Measurements from ENCODE around the gene DNAH6. TPM values are rescaled to one million over a fixed set of nuclear protein-coding genes. Genes with fewer than 3 reads are reported as not detected.

Gene DNAH6
- total RNA-seq, 1 donor from 2014 or later: 2.6 TPM

GRCh38 chr2:84779781-84780180 is 263.5 kb downstream of the DNAH6 start:
- no peaks in the 10 kb centered on the region for H3K9me3 ChIP-seq (ENCODE audit: low read depth)
- H3K9me3 Mint-ChIP-seq: peaks cover 5% of the 10 kb centered on the region
- peaks cover 2% of the 10 kb centered on the region for H3K27me3 Mint-ChIP-seq (ENCODE audit: insufficient read depth, low read depth)
- no peaks in the 10 kb centered on the region for H3F3A ChIP-seq (ENCODE audit: low read depth)
- TF ChIP-seq EZH2phosphoT487 (IDR thresholded peaks at IDR 0.05): no peak
- TF ChIP-seq, protein P1, sequence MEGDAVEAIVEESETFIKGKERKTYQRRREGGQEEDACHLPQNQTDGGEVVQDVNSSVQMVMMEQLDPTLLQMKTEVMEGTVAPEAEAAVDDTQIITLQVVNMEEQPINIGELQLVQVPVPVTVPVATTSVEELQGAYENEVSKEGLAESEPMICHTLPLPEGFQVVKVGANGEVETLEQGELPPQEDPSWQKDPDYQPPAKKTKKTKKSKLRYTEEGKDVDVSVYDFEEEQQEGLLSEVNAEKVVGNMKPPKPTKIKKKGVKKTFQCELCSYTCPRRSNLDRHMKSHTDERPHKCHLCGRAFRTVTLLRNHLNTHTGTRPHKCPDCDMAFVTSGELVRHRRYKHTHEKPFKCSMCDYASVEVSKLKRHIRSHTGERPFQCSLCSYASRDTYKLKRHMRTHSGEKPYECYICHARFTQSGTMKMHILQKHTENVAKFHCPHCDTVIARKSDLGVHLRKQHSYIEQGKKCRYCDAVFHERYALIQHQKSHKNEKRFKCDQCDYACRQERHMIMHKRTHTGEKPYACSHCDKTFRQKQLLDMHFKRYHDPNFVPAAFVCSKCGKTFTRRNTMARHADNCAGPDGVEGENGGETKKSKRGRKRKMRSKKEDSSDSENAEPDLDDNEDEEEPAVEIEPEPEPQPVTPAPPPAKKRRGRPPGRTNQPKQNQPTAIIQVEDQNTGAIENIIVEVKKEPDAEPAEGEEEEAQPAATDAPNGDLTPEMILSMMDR (IDR thresholded peaks at IDR 0.05): no peak
- TF ChIP-seq EZH2 (IDR thresholded peaks at IDR 0.05): no peak
- no peaks in the 10 kb centered on the region for H3K36me3 ChIP-seq
- H3K4me2 ChIP-seq: no peak overlapping the region
- no peak overlapping the region for H3K27ac Mint-ChIP-seq
- no peak overlapping the region for H3K9ac ChIP-seq
- no peak overlapping the region for H3K27ac ChIP-seq
- no peaks in the 10 kb centered on the region for H3K79me2 ChIP-seq (ENCODE audit: low read depth)
- no peak for DNase-seq (ENCODE audit: low spot score)
- H3K36me3 Mint-ChIP-seq: no peaks in the 10 kb centered on the region
- no peaks in the 10 kb centered on the region for H4K20me1 ChIP-seq (ENCODE audit: low read depth)
- no peak overlapping the region for H3K4me3 Mint-ChIP-seq
- H3K4me1 Mint-ChIP-seq: peaks cover 4% of the 10 kb centered on the region
- no peak overlapping the region for H3K4me3 ChIP-seq
- H3K27me3 ChIP-seq: no peaks in the 10 kb centered on the region
- peaks cover 8% of the 10 kb centered on the region for H3K4me1 ChIP-seq
- no peak overlapping the region for H2AFZ ChIP-seq (replicated peaks)

DNA sequence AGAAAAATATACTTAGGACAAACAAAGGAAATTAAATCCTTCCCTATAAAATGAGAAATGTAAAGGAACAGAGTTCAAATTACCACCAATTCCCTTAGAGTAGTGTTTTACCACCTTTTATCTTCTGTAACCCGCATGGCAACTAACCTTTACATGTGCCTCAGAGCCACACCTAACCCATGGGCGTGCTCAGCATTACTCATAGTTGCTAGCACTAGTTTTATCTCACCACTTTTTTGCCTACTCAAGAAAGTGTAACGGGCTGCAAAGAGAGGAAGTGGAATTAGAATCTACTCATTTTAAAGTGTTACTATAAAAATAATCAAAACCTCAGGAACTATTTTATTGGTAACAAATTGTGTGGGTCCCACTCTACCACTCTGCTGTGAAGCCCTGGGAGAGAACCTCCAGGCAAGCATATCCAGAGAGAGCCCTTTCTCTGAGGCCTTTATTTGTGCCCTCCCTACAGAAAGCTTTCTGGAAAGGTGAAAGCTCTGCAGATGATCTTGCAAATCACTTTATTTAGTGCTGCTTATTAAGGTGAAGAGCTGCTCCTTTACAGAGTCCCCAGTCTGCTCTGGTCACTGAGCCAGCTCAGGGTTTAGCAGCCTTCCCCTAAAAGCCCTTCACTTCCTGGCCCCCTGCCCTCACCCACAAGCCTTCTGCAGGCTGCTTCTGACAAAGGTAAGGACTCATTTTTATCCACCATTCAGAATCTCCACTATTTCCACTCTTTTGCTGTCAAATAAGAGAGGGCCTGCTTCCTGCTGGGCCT is 265.8 kb downstream of the DNAH6 start:
- Histone ChIP-seq H3K79me2 (ENCODE audit: low read depth) (no peaks in the 10 kb centered on the region), H3K27ac (no peak overlapping the region), H4K20me1 (ENCODE audit: low read depth) (no peaks in the 10 kb centered on the region), H3K36me3 (no peaks in the 10 kb centered on the region), H3K9me3 (ENCODE audit: low read depth) (no peaks in the 10 kb centered on the region), H3F3A (ENCODE audit: low read depth) (no peaks in the 10 kb centered on the region), H3K27me3 (no peaks in the 10 kb centered on the region), H3K9ac (no peak overlapping the region), H3K4me1 (peaks cover 8% of the 10 kb centered on the region), H2AFZ (replicated peaks) (peak overlapping the region; percentile 61), H3K4me3 (no peak overlapping the region), H3K4me2 (no peak overlapping the region)
- Mint-ChIP-seq H3K36me3 (no peaks in the 10 kb centered on the region), H3K4me3 (no peak overlapping the region), H3K9me3 (no peaks in the 10 kb centered on the region), H3K4me1 (peaks cover 4% of the 10 kb centered on the region), H3K27ac (no peak overlapping the region), H3K27me3 (ENCODE audit: insufficient read depth, low read depth) (peaks cover 2% of the 10 kb centered on the region)
- no peak for TF ChIP-seq EZH2 (IDR thresholded peaks at IDR 0.05)
- TF ChIP-seq, protein P1 (IDR thresholded peaks at IDR 0.05): no peak
- TF ChIP-seq EZH2phosphoT487 (IDR thresholded peaks at IDR 0.05): no peak
- DNase-seq (ENCODE audit: low spot score): no peak

GRCh38 chr2:84782717-84783442 is 266.6 kb downstream of the DNAH6 start:
- no peak overlapping the region for H3K27ac Mint-ChIP-seq

More at GRCh38 chr2:84782717-84783442, 266.6 kb downstream of the DNAH6 start:
- Mint-ChIP-seq H3K4me3 (no peak overlapping the region), H3K36me3 (no peaks in the 10 kb centered on the region), H3K9me3 (no peaks in the 10 kb centered on the region), H3K27me3 (ENCODE audit: insufficient read depth, low read depth) (peaks cover 1% of the 10 kb centered on the region), H3K4me1 (peaks cover 4% of the 10 kb centered on the region)
- no peaks in the 10 kb centered on the region for H3K36me3 ChIP-seq
- no peaks in the 10 kb centered on the region for H3K27me3 ChIP-seq
- H2AFZ ChIP-seq (replicated peaks): peak overlapping the region; percentile 61
- H3F3A ChIP-seq (ENCODE audit: low read depth): no peaks in the 10 kb centered on the region
- H3K4me3 ChIP-seq: no peak overlapping the region
- no peak overlapping the region for H3K9ac ChIP-seq
- TF ChIP-seq, protein P1 (IDR thresholded peaks at IDR 0.05): no peak
- TF ChIP-seq EZH2 (IDR thresholded peaks at IDR 0.05): no peak
- TF ChIP-seq EZH2phosphoT487 (IDR thresholded peaks at IDR 0.05): no peak
- no peaks in the 10 kb centered on the region for H4K20me1 ChIP-seq (ENCODE audit: low read depth)
- H3K27ac ChIP-seq: no peak overlapping the region
- H3K4me2 ChIP-seq: no peak overlapping the region
- no peaks in the 10 kb centered on the region for H3K9me3 ChIP-seq (ENCODE audit: low read depth)
- H3K4me1 ChIP-seq: peaks cover 8% of the 10 kb centered on the region
- no peak for DNase-seq (ENCODE audit: low spot score)
- no peaks in the 10 kb centered on the region for H3K79me2 ChIP-seq (ENCODE audit: low read depth)

Data from neural progenitor cell (in vitro differentiated cells).